Neural cell (in vitro differentiated cells): Measurements from ENCODE around the gene ZNF608. TPM values are rescaled to one million over a fixed set of nuclear protein-coding genes. Genes with fewer than 3 reads are reported as not detected.

ENCODE experiments used
- H2AFZ ChIP-seq: fragments of 200-600, 300-800 bp; sonication (generic), shearing (Covaris generic); 2 replicates; pipeline ENCODE4 v1.6.0; 2014; ENCODE audit warnings: low read depth, mild to moderate bottlenecking, antibody characterized with exemption, low read length, moderate library complexity
- H3F3A ChIP-seq: fragments of 200-600 bp; shearing (Covaris generic); 2 replicates; pipeline ENCODE4 v1.6.1; 2016; ENCODE audit warnings: mild to moderate bottlenecking, moderate library complexity, mixed read lengths, antibody characterized with exemption, low read length; ENCODE audit not compliant: insufficient read depth, poor library complexity, severe bottlenecking
- H3K27ac ChIP-seq: fragments of 200-600, 300-800 bp; sonication (generic), shearing (Covaris generic); 2 replicates; pipeline ENCODE4 v1.5.1; 2014; ENCODE audit warnings: mild to moderate bottlenecking, low read length, moderate library complexity
- H3K27me3 ChIP-seq: fragments of 300-800, 200-600 bp; sonication (generic), shearing (Covaris generic); 2 replicates; pipeline ENCODE4 v1.6.0; 2014; ENCODE audit warnings: mild to moderate bottlenecking, low read depth, low read length, moderate library complexity; ENCODE audit not compliant: insufficient read depth
- H3K36me3 ChIP-seq: fragments of 300-800, 200-600 bp; sonication (generic), shearing (Covaris generic); 2 replicates; pipeline ENCODE4 v1.5.1; 2014; ENCODE audit warnings: mild to moderate bottlenecking, antibody characterized with exemption, low read length, moderate library complexity; ENCODE audit not compliant: insufficient read depth
- H3K4me2 ChIP-seq: fragments of 300-800, 200-600 bp; sonication (generic), shearing (Covaris generic); 2 replicates; pipeline ENCODE4 v1.6.0; 2014; ENCODE audit warnings: mild to moderate bottlenecking, low read length
- H3K4me3 ChIP-seq: fragments of 300-800, 200-600 bp; sonication (generic), shearing (Covaris generic); 2 replicates; pipeline ENCODE4 v1.5.1; 2014; ENCODE audit warnings: mild to moderate bottlenecking, low read length, moderate library complexity
- H3K79me2 ChIP-seq: fragments of 200-600 bp; shearing (Covaris generic); replicated peaks from 2 replicates; pipeline ENCODE4 v1.6.0; 2014; ENCODE audit warnings: mild to moderate bottlenecking, low read length, moderate library complexity; ENCODE audit not compliant: insufficient read depth
- H3K9ac ChIP-seq: fragments of 300-800, 200-600 bp; sonication (generic), shearing (Covaris generic); 2 replicates; pipeline ENCODE4 v1.6.1; 2016; ENCODE audit warnings: mild to moderate bottlenecking, low read length, mixed read lengths
- H3K9me2 ChIP-seq: fragments of 200-600 bp; shearing (Covaris generic); 2 replicates; pipeline ENCODE4 v1.6.1; 2016; ENCODE audit warnings: mild to moderate bottlenecking, low read length, mixed read lengths; ENCODE audit not compliant: insufficient read depth
- H3K9me3 ChIP-seq: fragments of 200-600, 300-800 bp; sonication (generic), shearing (Covaris generic); 2 replicates; pipeline ENCODE4 v1.6.1; 2016; ENCODE audit warnings: mild to moderate bottlenecking, mixed run types, low read length, moderate library complexity, mixed read lengths
- H4K20me1 ChIP-seq: fragments of 200-600 bp; shearing (Covaris generic); 2 replicates; pipeline ENCODE4 v1.6.1; 2016; ENCODE audit warnings: mild to moderate bottlenecking, mixed run types; ENCODE audit not compliant: insufficient read depth
- CTCF ChIP-seq: fragments of 450-650 bp; IDR thresholded peaks from 2 replicates; pipeline ENCODE4 v1.5.1; 2014; ENCODE audit warnings: antibody characterized with exemption, mild to moderate bottlenecking, moderate library complexity; ENCODE audit not compliant: poor library complexity, severe bottlenecking
- EP300 ChIP-seq: fragments of 450-650 bp; conservative IDR thresholded peaks from 2 replicates; pipeline ENCODE4 v1.6.1; 2014; ENCODE audit warnings: antibody characterized with exemption, mild to moderate bottlenecking, moderate library complexity; ENCODE audit not compliant: poor library complexity, severe bottlenecking
- EZH2 ChIP-seq: fragments of 200-600, 300-800 bp; shearing (Covaris generic), sonication (generic); IDR thresholded peaks from 2 replicates; pipeline ENCODE4 v1.6.1; 2014; ENCODE audit warnings: antibody characterized with exemption, low read length, borderline replicate concordance, mild to moderate bottlenecking; ENCODE audit not compliant: insufficient read depth, poor library complexity, severe bottlenecking
- MXI1 ChIP-seq: fragments of 450-650 bp; conservative IDR thresholded peaks from 2 replicates; pipeline ENCODE4 v1.6.1; 2014; ENCODE audit warnings: antibody characterized with exemption, mild to moderate bottlenecking; ENCODE audit not compliant: poor library complexity, severe bottlenecking
- POLR2AphosphoS5 ChIP-seq: IDR thresholded peaks from 2 replicates; pipeline ENCODE4 v1.6.1; 2012
- RAD21 ChIP-seq: fragments of 450-650 bp; conservative IDR thresholded peaks from 2 replicates; pipeline ENCODE4 v1.6.1; 2014; ENCODE audit warnings: antibody characterized with exemption, mild to moderate bottlenecking, moderate library complexity
- SMC3 ChIP-seq: fragments of 450-650 bp; conservative IDR thresholded peaks from 2 replicates; pipeline ENCODE4 v1.6.1; 2014; ENCODE audit warnings: antibody characterized with exemption, mild to moderate bottlenecking, moderate library complexity; ENCODE audit not compliant: poor library complexity
- TAF1 ChIP-seq: IDR thresholded peaks from 2 replicates; pipeline ENCODE4 v1.6.1; 2012; ENCODE audit warnings: low read depth
- polyA plus RNA-seq: library from polyadenylated mRNA; depleted of rRNA; stranded (reverse); fragments of >200 nt; gene quantifications from 2 replicates; pipeline ENCODE4 v1.2.3, GENCODE V29; 2014
- TF ChIP-seq, protein P1 (sequence below): IDR thresholded peaks from 2 replicates; pipeline ENCODE4 v1.6.1; 2012; ENCODE audit warnings: borderline replicate concordance

ZNF608 gene
- polyA plus RNA-seq, 1 donor from 2014 or later = 32.4 TPM

DNA sequence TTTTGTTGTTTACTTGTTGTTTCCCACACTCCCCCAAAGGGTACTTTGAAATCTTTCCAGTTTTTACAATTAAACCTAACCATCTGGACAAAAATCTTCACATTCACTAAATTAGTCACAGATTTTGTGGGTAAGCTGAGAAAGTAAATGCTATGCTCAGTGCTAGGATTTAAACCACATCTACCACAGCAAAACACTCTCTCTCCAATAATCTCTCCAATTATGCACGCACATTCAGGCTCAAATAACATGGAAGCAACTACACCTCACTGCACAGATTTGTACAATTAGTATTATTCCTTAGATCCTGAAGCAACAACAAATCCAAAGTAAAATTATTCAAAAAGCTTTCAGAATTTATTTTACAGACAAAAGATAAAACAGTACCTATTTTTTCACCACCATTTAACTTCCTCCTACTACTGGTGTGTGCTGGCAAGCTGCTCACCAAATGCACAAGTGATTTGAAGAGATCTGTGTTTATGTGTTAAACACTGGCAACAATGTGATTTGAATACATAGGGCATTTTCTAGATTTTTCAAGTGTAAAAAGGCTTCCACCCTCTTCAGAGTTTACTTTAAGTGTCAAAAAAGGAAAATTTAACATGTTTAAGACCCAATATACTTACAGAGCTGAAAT, 16.6 kb downstream of the ZNF608 start:
- peaks cover 97% of the 10 kb centered on the region for H3K79me2 ChIP-seq
- no peak overlapping the region for H3K27ac ChIP-seq
- no peaks in the 10 kb centered on the region for H3K36me3 ChIP-seq
- H3K4me2 ChIP-seq = no peak overlapping the region
- no peaks in the 10 kb centered on the region for H3F3A ChIP-seq
- TF ChIP-seq SMC3 (no peak), TAF1 (no peak), MXI1 (no peak), EZH2 (no peak), RAD21 (no peak), CTCF (no peak), POLR2AphosphoS5 (no peak), EP300 (no peak)
- TF ChIP-seq, protein P1, sequence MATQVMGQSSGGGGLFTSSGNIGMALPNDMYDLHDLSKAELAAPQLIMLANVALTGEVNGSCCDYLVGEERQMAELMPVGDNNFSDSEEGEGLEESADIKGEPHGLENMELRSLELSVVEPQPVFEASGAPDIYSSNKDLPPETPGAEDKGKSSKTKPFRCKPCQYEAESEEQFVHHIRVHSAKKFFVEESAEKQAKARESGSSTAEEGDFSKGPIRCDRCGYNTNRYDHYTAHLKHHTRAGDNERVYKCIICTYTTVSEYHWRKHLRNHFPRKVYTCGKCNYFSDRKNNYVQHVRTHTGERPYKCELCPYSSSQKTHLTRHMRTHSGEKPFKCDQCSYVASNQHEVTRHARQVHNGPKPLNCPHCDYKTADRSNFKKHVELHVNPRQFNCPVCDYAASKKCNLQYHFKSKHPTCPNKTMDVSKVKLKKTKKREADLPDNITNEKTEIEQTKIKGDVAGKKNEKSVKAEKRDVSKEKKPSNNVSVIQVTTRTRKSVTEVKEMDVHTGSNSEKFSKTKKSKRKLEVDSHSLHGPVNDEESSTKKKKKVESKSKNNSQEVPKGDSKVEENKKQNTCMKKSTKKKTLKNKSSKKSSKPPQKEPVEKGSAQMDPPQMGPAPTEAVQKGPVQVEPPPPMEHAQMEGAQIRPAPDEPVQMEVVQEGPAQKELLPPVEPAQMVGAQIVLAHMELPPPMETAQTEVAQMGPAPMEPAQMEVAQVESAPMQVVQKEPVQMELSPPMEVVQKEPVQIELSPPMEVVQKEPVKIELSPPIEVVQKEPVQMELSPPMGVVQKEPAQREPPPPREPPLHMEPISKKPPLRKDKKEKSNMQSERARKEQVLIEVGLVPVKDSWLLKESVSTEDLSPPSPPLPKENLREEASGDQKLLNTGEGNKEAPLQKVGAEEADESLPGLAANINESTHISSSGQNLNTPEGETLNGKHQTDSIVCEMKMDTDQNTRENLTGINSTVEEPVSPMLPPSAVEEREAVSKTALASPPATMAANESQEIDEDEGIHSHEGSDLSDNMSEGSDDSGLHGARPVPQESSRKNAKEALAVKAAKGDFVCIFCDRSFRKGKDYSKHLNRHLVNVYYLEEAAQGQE = no peak
- H3K27me3 ChIP-seq = no peaks in the 10 kb centered on the region
- no peaks in the 10 kb centered on the region for H3K9me3 ChIP-seq
- H3K9ac ChIP-seq = no peak overlapping the region
- H3K9me2 ChIP-seq = no peaks in the 10 kb centered on the region
- H3K4me3 ChIP-seq = no peak overlapping the region
- no peak overlapping the region for H2AFZ ChIP-seq
- no peaks in the 10 kb centered on the region for H4K20me1 ChIP-seq

DNA sequence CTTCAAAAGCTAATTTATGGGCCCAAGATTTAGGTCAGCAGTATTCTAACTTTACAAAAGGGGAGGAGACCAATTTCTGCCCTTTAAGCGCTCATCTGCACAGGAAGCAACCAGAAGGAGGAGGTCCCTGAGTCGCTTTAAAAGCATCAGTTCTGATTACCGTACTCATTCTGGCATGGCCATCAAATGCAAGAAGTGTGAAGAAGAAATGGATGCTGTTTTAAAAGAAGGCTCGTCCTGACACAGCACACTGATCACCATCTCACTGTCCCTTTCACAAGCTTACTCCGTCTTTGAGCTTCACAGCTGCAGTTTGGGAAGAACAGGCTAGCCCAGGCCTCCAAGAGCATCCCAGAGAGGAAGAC, 17.5 kb downstream of the ZNF608 start:
- no peaks in the 10 kb centered on the region for H3K9me2 ChIP-seq
- no peaks in the 10 kb centered on the region for H3K27me3 ChIP-seq
- H3K36me3 ChIP-seq = no peaks in the 10 kb centered on the region
- no peaks in the 10 kb centered on the region for H3K9me3 ChIP-seq
- no peak overlapping the region for H2AFZ ChIP-seq
- no peaks in the 10 kb centered on the region for H4K20me1 ChIP-seq
- H3K4me2 ChIP-seq = no peak overlapping the region
- no peak overlapping the region for H3K9ac ChIP-seq
- H3K79me2 ChIP-seq = peaks cover 97% of the 10 kb centered on the region
- H3K27ac ChIP-seq = no peak overlapping the region
- no peak overlapping the region for H3K4me3 ChIP-seq
- H3F3A ChIP-seq = no peaks in the 10 kb centered on the region
- TF ChIP-seq, protein P1 = no peak
- TF ChIP-seq EP300 = no peak
- TF ChIP-seq TAF1 = no peak
- no peak for TF ChIP-seq CTCF
- no peak for TF ChIP-seq EZH2
- TF ChIP-seq SMC3 = no peak
- no peak for TF ChIP-seq POLR2AphosphoS5
- TF ChIP-seq MXI1 = no peak
- TF ChIP-seq RAD21 = no peak
